HEK293T (cell line): ENCODE data around the gene XPR1.

Source experiments
- CTCF ChIA-PET: fragments of 350-600 bp; formaldehyde crosslinking; extraction: SDS; loops from one replicate; lab custom pipeline; 2021; ENCODE audit warnings: antibody characterized with exemption, inconsistent platforms; lab: Yijun Ruan, JAX
- POLR2A ChIA-PET: fragments of 350-600 bp; formaldehyde crosslinking; extraction: SDS; loops from one replicate; lab custom pipeline; 2020; ENCODE audit warnings: antibody characterized with exemption, inconsistent platforms; lab: Yijun Ruan, JAX
- DNase-seq: peaks from one replicate; pipeline ENCODE4 v3.0.0; 2012; ENCODE audit warnings: mixed read lengths; ENCODE audit errors: extremely low spot score
- ARNT ChIP-seq: fragments of 450-650 bp; IDR thresholded peaks from 2 replicates; pipeline ENCODE4 v1.6.1; 2017; ENCODE audit warnings: mild to moderate bottlenecking
- BHLHE40 ChIP-seq: fragments of 450-650 bp; IDR thresholded peaks from 2 replicates; pipeline ENCODE4 v1.6.1; 2016; ENCODE audit warnings: mild to moderate bottlenecking, moderate library complexity, borderline replicate concordance
- CTBP1 ChIP-seq: fragments of 450-650 bp; IDR thresholded peaks from 2 replicates; pipeline ENCODE4 v1.6.1; 2016; ENCODE audit warnings: borderline replicate concordance
- ELF4 ChIP-seq: fragments of 450-650 bp; IDR thresholded peaks from 2 replicates; pipeline ENCODE4 v1.6.1; 2017; ENCODE audit warnings: antibody characterized with exemption
- FOXA1 ChIP-seq: fragments of 450-650 bp; IDR thresholded peaks from 2 replicates; pipeline ENCODE4 v1.6.1; 2016; ENCODE audit warnings: mild to moderate bottlenecking
- FOXK2 ChIP-seq: fragments of 450-650 bp; IDR thresholded peaks from 2 replicates; pipeline ENCODE4 v1.6.1; 2016; ENCODE audit warnings: mild to moderate bottlenecking
- FOXM1 ChIP-seq: fragments of 450-650 bp; IDR thresholded peaks from 2 replicates; pipeline ENCODE4 v1.6.1; 2017; ENCODE audit warnings: mild to moderate bottlenecking, borderline replicate concordance
- HDGF ChIP-seq: fragments of 450-650 bp; IDR thresholded peaks from 2 replicates; pipeline ENCODE4 v1.6.1; 2017; ENCODE audit warnings: antibody characterized with exemption, borderline replicate concordance
- L3MBTL2 ChIP-seq: fragments of 450-650 bp; conservative IDR thresholded peaks from 2 replicates; pipeline ENCODE4 v1.6.1; 2016; ENCODE audit warnings: mild to moderate bottlenecking
- LEF1 ChIP-seq: fragments of 450-650 bp; IDR thresholded peaks from 2 replicates; pipeline ENCODE4 v1.6.1; 2017; ENCODE audit warnings: mild to moderate bottlenecking, borderline replicate concordance
- NFRKB ChIP-seq: fragments of 450-650 bp; IDR thresholded peaks from 2 replicates; pipeline ENCODE4 v1.6.1; 2016; ENCODE audit warnings: mild to moderate bottlenecking, moderate library complexity
- SP1 ChIP-seq: fragments of 450-650 bp; IDR thresholded peaks from 2 replicates; pipeline ENCODE4 v1.6.1; 2017
- SUZ12 ChIP-seq: fragments of 450-650 bp; IDR thresholded peaks from 2 replicates; pipeline ENCODE4 v1.6.1; 2016; ENCODE audit warnings: mild to moderate bottlenecking
- TARDBP ChIP-seq: fragments of 450-650 bp; IDR thresholded peaks from 2 replicates; pipeline ENCODE4 v1.6.1; 2016
- ZNF384 ChIP-seq: fragments of 450-650 bp; IDR thresholded peaks from 2 replicates; pipeline ENCODE4 v1.6.1; 2016
- TF ChIP-seq, protein P1 (sequence below): fragments of 450-650 bp; IDR thresholded peaks from 2 replicates; pipeline ENCODE4 v1.6.1; 2016

XPR1 gene

DNA sequence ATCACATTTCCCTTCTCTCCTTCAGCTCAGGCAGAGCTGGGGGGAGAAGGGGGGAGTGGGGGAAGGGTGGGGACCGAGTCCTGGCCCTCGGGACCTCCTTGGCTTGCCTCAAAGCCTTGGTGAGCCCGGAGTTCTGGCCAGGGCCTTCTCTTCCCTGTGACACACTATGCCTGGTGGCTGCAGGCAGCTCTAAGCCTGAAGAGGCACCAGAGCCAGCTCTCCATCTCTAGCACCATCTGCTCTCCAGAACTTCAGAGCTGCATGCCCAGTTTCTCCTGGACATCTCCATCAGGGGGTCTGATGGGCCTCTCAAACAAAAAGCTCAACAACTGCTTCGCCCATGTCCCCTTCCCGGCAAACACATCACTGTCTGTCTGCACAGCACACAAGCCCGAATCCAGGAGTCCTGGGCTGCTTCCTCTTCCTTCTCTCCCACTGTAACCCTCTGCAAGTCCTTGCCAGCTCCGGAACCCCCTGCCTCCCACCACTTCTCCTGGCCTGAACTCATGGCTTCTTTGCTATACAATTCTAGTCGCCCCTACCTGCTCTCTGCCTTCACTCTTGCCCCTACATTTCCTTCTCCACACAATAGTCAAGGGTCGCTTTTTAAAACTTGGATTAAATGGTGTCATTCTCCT is 307.4 kb downstream of the XPR1 start:
- POLR2A ChIA-PET, result no interaction called here
- CTCF ChIA-PET, result no interaction called here
- TF ChIP-seq NFRKB (no peak), CTBP1 (no peak), LEF1 (no peak), L3MBTL2 (no peak), SUZ12 (no peak), ZNF384 (no peak), FOXM1 (no peak), HDGF (no peak), TARDBP (no peak), SP1 (no peak), ARNT (no peak)
- no peak for DNase-seq

DNA sequence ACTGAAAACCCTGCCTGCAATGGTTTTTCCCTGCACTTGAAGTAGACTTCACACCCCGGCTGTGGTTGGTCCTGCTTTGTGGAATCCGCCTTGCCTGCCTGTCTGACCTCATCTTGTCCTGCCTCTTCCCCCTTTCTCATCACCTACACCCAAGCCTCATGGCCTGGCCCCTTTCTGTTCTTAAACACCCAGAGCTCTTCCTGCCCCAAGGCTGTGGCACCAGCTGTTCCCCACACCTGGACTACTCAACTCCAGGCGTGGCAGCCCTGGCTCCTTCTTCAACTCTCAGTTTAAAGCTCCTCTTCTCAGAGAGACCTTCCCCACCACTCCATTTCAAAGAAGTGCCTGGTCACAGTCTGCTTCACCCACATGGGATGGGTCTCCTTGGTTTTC is 307.9 kb downstream of the XPR1 start:
- CTCF ChIA-PET, result no interaction called here

More for the DNA sequence above, 307.9 kb downstream of the XPR1 start:
- TF ChIP-seq, protein P1, sequence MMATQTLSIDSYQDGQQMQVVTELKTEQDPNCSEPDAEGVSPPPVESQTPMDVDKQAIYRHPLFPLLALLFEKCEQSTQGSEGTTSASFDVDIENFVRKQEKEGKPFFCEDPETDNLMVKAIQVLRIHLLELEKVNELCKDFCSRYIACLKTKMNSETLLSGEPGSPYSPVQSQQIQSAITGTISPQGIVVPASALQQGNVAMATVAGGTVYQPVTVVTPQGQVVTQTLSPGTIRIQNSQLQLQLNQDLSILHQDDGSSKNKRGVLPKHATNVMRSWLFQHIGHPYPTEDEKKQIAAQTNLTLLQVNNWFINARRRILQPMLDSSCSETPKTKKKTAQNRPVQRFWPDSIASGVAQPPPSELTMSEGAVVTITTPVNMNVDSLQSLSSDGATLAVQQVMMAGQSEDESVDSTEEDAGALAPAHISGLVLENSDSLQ, result no peak
- TF ChIP-seq L3MBTL2 (no peak), HDGF (no peak), FOXA1 (no peak), CTBP1 (no peak), NFRKB (no peak), ZNF384 (no peak), SP1 (no peak), FOXK2 (no peak), SUZ12 (no peak), TARDBP (no peak), FOXM1 (no peak), ARNT (no peak), BHLHE40 (no peak), LEF1 (no peak), ELF4 (no peak)
- DNase-seq, result no peak
- POLR2A ChIA-PET, result no interaction called here
